Measurements from ENCODE around the gene ANP32A.

ANP32A gene

GRCh38 chr15:68819495-68820294 is 1.0 kb downstream of the ANP32A start:
- no peak for DNase-seq

GRCh38 chr15:68818769-68819494 is 1.8 kb downstream of the ANP32A start:
- no peak for DNase-seq

- no peak for DNase-seq
These were observed 2.5 kb downstream of the ANP32A start for GRCh38 chr15:68818066-68818768.

GRCh38 chr15:68817304-68818065 is 3.2 kb downstream of the ANP32A start:
- no peak for DNase-seq

- no peak for DNase-seq
These were observed 3.8 kb downstream of the ANP32A start for GRCh38 chr15:68816795-68817303.

- no peak for DNase-seq
These were observed 4.5 kb downstream of the ANP32A start for GRCh38 chr15:68816158-68816557.

GRCh38 chr15:68815598-68815997 is 5.1 kb downstream of the ANP32A start:
- no peak for DNase-seq

- DNase-seq, result no peak
These were observed 6.1 kb downstream of the ANP32A start for GRCh38 chr15:68814596-68814995.

- DNase-seq, result no peak
These were observed 7.9 kb downstream of the ANP32A start for GRCh38 chr15:68812597-68813431.

GRCh38 chr15:68812069-68812468 is 8.6 kb downstream of the ANP32A start:
- no peak for DNase-seq

GRCh38 chr15:68809517-68809916 is 11.2 kb downstream of the ANP32A start:
- no peak for DNase-seq

GRCh38 chr15:68808770-68809169 is 11.9 kb downstream of the ANP32A start:
- DNase-seq, result no peak

- DNase-seq, result no peak
These were observed 12.6 kb downstream of the ANP32A start for GRCh38 chr15:68808091-68808490.

GRCh38 chr15:68807249-68807648 is 13.4 kb downstream of the ANP32A start:
- DNase-seq, result no peak

GRCh38 chr15:68806220-68807060 is 14.3 kb downstream of the ANP32A start:
- no peak for DNase-seq

- no peak for DNase-seq
These were observed 18.3 kb downstream of the ANP32A start for GRCh38 chr15:68802373-68802772.

GRCh38 chr15:68801572-68802148 is 19.0 kb downstream of the ANP32A start:
- no peak for DNase-seq

- DNase-seq, result no peak
These were observed 19.8 kb downstream of the ANP32A start for GRCh38 chr15:68800875-68801274.

- no peak for DNase-seq
These were observed 22.2 kb downstream of the ANP32A start for GRCh38 chr15:68798346-68799094.

Data from NCI-H2081 treated with DMSO at 0.1 percent for 48 hours (cell line).